ENCODE results near the gene ABCB1.
"Not testable (repeated sequence)": the region's sequence is repeated elsewhere in the genome, so short reads cannot be mapped to it uniquely, and the experiment has no call there.

The ABCB1 gene

DNA sequence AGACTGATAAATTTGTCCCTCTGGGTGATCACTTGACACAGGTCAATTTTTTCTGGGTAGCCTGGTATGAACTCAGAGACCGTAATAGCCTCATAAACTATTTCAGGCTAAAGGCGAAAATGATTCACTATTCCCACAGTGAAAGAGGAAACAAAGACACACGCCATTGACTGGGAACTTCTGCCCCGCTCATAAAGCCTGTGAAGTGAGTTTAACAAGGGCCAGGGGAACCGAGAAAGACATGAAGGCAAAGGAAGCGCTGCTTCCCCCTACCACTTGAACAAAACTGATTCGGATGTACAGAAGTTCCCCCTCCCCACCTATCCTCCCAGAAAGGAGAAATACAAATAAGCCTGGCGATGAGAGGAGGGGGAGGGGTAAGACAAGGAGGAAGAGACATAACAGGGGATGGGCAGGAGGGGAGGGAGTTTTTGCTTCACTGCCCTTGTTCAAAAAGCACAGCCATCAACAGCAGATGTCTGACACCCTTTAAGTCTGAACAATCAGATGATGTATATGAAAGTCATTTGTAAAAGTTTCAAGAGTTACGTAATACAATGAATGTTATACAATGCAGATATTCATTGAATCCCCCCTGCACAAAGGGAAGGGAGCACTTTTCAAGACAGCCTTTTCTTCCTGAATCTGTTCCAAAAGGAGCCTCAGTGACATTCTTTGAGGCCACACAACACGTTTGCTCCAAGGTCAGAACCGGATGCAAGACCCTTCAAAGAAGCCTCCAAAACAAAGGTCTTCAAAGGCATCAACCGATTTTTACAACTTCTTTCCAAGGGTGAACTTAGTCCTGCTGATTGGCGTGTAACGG lies 125.9 kb downstream of the ABCB1 start:
- Mint-ChIP-seq H3K36me3 (ENCODE audit: low read depth) (peaks cover 11% of the 10 kb centered on the region), H3K9me3 (peaks cover 7% of the 10 kb centered on the region), H3K4me3 (peak overlapping the region; percentile 83), H3K27ac (peak overlapping the region; percentile 90), H3K27me3 (ENCODE audit: low read depth, poor library complexity) (peaks cover 5% of the 10 kb centered on the region), H3K4me1 (peaks cover 34% of the 10 kb centered on the region)
- no peak for TF ChIP-seq CTCF (IDR thresholded peaks at IDR 0.05)
- DNase-seq = peak; percentile 20

GRCh38 chr7:87473986-87474385 lies 126.7 kb downstream of the ABCB1 start:
- TF ChIP-seq CTCF (IDR thresholded peaks at IDR 0.05) = no peak
- Mint-ChIP-seq H3K36me3 (ENCODE audit: low read depth) (peaks cover 16% of the 10 kb centered on the region), H3K9me3 (peaks cover 12% of the 10 kb centered on the region), H3K4me3 (peak overlapping the region; percentile 83), H3K27ac (peak overlapping the region; percentile 69), H3K27me3 (ENCODE audit: low read depth, poor library complexity) (peaks cover 5% of the 10 kb centered on the region), H3K4me1 (peaks cover 34% of the 10 kb centered on the region)
- no peak for DNase-seq

DNA sequence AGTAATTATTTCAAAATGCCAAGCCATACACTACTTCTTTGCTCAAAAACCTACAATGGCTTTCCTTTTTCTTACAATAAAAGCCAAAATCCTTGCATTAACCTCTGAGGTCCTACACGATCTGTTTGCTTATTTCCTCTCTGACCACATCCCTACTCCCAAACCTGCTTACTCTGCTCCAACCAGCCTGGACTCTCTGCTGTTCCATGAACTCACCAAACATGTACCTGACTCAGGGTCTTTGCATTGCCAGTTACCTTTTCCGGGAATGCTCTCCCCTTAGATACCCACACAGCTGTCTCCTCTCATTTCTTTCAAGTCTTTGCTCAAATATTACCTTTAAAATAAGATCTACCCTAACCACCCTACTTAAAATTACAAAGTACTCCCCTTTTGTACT lies 127.5 kb downstream of the ABCB1 start:
- no peak for DNase-seq
- Mint-ChIP-seq H3K27me3 (ENCODE audit: low read depth, poor library complexity) (peaks cover 5% of the 10 kb centered on the region), H3K9me3 (peaks cover 18% of the 10 kb centered on the region), H3K4me1 (peaks cover 34% of the 10 kb centered on the region), H3K4me3 (peak overlapping the region; percentile 4), H3K27ac (peak overlapping the region; percentile 43), H3K36me3 (ENCODE audit: low read depth) (peaks cover 20% of the 10 kb centered on the region)
- TF ChIP-seq CTCF (IDR thresholded peaks at IDR 0.05) = no peak

DNA sequence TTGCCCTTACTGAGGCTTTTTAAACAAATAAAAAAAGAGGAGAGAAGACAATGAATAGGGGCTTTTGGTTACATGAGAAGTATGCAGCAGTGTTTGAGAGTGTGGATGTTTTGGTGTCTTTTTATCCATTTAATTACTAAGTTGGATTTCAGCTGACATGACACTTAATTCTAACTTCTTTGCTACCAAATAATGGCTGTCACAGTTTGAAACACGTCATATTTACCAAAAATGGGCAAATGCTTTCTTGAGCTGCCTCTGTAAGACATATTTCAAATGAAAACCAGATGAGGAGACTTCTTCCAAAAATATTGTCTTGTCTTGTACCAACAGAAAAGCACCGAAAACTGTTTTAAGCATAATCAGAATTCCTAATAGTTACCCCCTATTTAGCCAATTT lies 129.2 kb downstream of the ABCB1 start:
- H3K4me1 Mint-ChIP-seq = peaks cover 33% of the 10 kb centered on the region
- no peaks in the 10 kb centered on the region for H3K27me3 Mint-ChIP-seq (ENCODE audit: low read depth, poor library complexity)
- TF ChIP-seq CTCF (IDR thresholded peaks at IDR 0.05) = no peak
- no peak for DNase-seq
- no peak overlapping the region for H3K4me3 Mint-ChIP-seq
- peaks cover 37% of the 10 kb centered on the region for H3K36me3 Mint-ChIP-seq (ENCODE audit: low read depth)
- H3K9me3 Mint-ChIP-seq = peaks cover 36% of the 10 kb centered on the region
- H3K27ac Mint-ChIP-seq = no peak overlapping the region

DNA sequence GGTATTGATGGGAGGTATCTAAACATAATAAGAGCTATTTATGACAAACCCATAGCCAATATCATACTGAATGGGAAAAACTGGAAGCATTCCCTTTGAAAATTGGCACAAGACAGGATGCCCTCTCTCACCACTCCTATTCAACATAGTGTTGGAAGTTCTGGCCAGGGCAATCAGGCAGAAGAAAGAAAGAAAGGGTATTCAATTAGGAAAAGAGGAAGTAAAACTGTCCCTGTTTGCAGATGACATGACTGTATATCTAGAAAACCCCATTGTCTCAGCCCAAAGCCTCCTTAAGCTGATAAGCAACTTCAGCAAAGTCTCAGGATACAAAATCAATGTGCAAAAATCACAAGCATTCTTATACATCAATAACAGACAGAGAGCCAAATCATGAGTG lies 131.5 kb downstream of the ABCB1 start:
- H3K4me3 Mint-ChIP-seq; H3K27me3 Mint-ChIP-seq (ENCODE audit: low read depth, poor library complexity); H3K27ac Mint-ChIP-seq; DNase-seq: not testable (repeated sequence)
- H3K4me1 Mint-ChIP-seq = peaks cover 30% of the 10 kb centered on the region
- peaks cover 55% of the 10 kb centered on the region for H3K36me3 Mint-ChIP-seq (ENCODE audit: low read depth)
- H3K9me3 Mint-ChIP-seq = peaks cover 53% of the 10 kb centered on the region

DNA sequence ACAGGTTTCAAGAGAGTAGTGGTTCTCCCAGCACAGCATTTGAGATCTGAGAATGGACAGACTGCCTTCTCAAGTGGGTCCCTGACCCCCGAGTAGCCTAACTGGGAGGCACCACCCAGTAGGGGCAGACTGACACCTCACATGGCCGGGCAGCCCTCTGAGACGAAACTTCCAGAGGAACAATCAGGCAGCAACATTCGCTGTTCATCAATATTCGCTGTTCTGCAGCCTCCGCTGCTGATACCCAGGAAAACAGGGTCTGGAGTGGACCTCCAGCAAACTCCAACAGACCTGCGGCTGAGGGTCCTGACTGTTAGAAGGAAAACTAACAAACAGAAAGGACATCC lies 135.2 kb downstream of the ABCB1 start:
- not testable (repeated sequence) for H3K4me3 Mint-ChIP-seq; DNase-seq; H3K27me3 Mint-ChIP-seq (ENCODE audit: low read depth, poor library complexity)
- Mint-ChIP-seq H3K4me1 (peaks cover 24% of the 10 kb centered on the region), H3K9me3 (peaks cover 57% of the 10 kb centered on the region), H3K27ac (peak overlapping the region; percentile 88), H3K36me3 (ENCODE audit: low read depth) (peaks cover 72% of the 10 kb centered on the region)

GRCh38 chr7:87464830-87465533 lies 135.7 kb downstream of the ABCB1 start:
- H3K27me3 Mint-ChIP-seq (ENCODE audit: low read depth, poor library complexity) = not testable (repeated sequence)
- Mint-ChIP-seq H3K9me3 (peaks cover 52% of the 10 kb centered on the region), H3K27ac (peak overlapping the region; percentile 88), H3K36me3 (ENCODE audit: low read depth) (peaks cover 70% of the 10 kb centered on the region), H3K4me1 (peaks cover 24% of the 10 kb centered on the region), H3K4me3 (peak overlapping the region; percentile 20)
- DNase-seq = peak; percentile 10

Data from nephron progenitor cell (in vitro differentiated cells).